PC-9 (cell line): ENCODE measurements around the gene PPP4R1. TPM values are rescaled to one million over a fixed set of nuclear protein-coding genes. Genes with fewer than 3 reads are reported as not detected.

ENCODE experiments used
- BruUV-seq: library from RNA; stranded (reverse); fragments of 400-500 nt; replicated peaks from 2 replicates; lab custom pipeline; 2021; lab: Mats Ljungman, UMichigan
- CTCF ChIA-PET: fragments of 300-600 bp; sonication (Branson Sonifier 250); formaldehyde crosslinking; loops from one replicate; lab custom pipeline; 2022; ENCODE audit warnings: antibody characterized with exemption; lab: Charles Lee
- POLR2A ChIA-PET: fragments of 300-600 bp; sonication (Branson Sonifier 250); formaldehyde crosslinking; loops from one replicate; lab custom pipeline; 2022; ENCODE audit warnings: antibody characterized with exemption; ENCODE audit not compliant: unreplicated experiment; lab: Charles Lee
- DNase-seq, 2 experiments: peaks; one replicate each; pipeline versions ENCODE4 v3.0.0 to v3.0.0-alpha.2; 2015 to 2022; ENCODE audit warnings: mixed read lengths in 1 of 2
- H2AFZ ChIP-seq: fragments of 200-600 bp; sonication (generic); 2 replicates; pipeline ENCODE4 v1.8.1; 2017; ENCODE audit warnings: antibody characterized with exemption
- H3F3A ChIP-seq: fragments of 200-600 bp; sonication (generic); 2 replicates; pipeline ENCODE4 v1.8.1; 2017; ENCODE audit warnings: antibody characterized with exemption, mild to moderate bottlenecking, low read depth; ENCODE audit not compliant: insufficient read depth
- H3K27ac ChIP-seq: fragments of 200-600 bp; sonication (generic); 2 replicates; pipeline ENCODE4 v1.6.1; 2016; ENCODE audit warnings: mixed run types
- H3K27me3 ChIP-seq: fragments of 200-600 bp; sonication (generic); 2 replicates; pipeline ENCODE4 v1.6.1; 2016; ENCODE audit warnings: low read depth, mixed run types; ENCODE audit not compliant: insufficient read depth
- H3K36me3 ChIP-seq: fragments of 200-600 bp; sonication (generic); 2 replicates; pipeline ENCODE4 v1.6.1; 2016; ENCODE audit warnings: low read depth, mixed run types
- H3K4me1 ChIP-seq: fragments of 200-600 bp; sonication (generic); replicated peaks from 2 replicates; pipeline ENCODE4 v1.6.1; 2016; ENCODE audit warnings: mixed run types; ENCODE audit not compliant: insufficient read depth
- H3K4me2 ChIP-seq: fragments of 200-600 bp; sonication (generic); 2 replicates; pipeline ENCODE4 v1.6.1; 2017; ENCODE audit warnings: mixed run types
- H3K4me3 ChIP-seq: fragments of 200-600 bp; sonication (generic); 2 replicates; pipeline ENCODE4 v1.6.1; 2016; ENCODE audit warnings: mixed run types
- H3K79me2 ChIP-seq: fragments of 200-600 bp; sonication (generic); 2 replicates; pipeline ENCODE4 v1.6.1; 2017; ENCODE audit warnings: low read depth, mixed run types
- H3K9me2 ChIP-seq: fragments of 200-600 bp; sonication (generic); 2 replicates; pipeline ENCODE4 v1.8.1; 2017; ENCODE audit warnings: mild to moderate bottlenecking; ENCODE audit not compliant: insufficient read depth
- H3K9me3 ChIP-seq: fragments of 200-600 bp; sonication (generic); 2 replicates; pipeline ENCODE4 v1.8.1; 2016; ENCODE audit warnings: low read depth; ENCODE audit not compliant: insufficient read depth
- H4K20me1 ChIP-seq: fragments of 200-600 bp; sonication (generic); 2 replicates; pipeline ENCODE4 v1.8.1; 2017; ENCODE audit not compliant: insufficient read depth
- CTCF ChIP-seq: fragments of 200-600 bp; sonication (generic); conservative IDR thresholded peaks from 2 replicates; pipeline ENCODE4 v1.6.1; 2017; ENCODE audit warnings: mixed run types, antibody characterized with exemption, mild to moderate bottlenecking, moderate library complexity
- EZH2 ChIP-seq: fragments of 200-600 bp; sonication (generic); IDR thresholded peaks from 2 replicates; pipeline ENCODE4 v1.8.0; 2017; ENCODE audit warnings: antibody characterized with exemption, low read depth
- intact Hi-C: fragments of 100-400 bp; cut with micrococcal nuclease; formaldehyde crosslinking; loops from one replicate; pipeline ENCODE4 v1.10.0; 2022; ENCODE audit not compliant: unreplicated experiment
- total RNA-seq: library from RNA; stranded (reverse); gene quantifications from 2 replicates; pipeline ENCODE4 v1.2.3, GENCODE V29; 2021

Gene PPP4R1
- total RNA-seq, 1 experiment from 2014 or later: 167 TPM

GRCh38 chr18:9562584-9562983 is 51.8 kb downstream of the PPP4R1 start:
- TF ChIP-seq CTCF (no peak), EZH2 (no peak)
- Histone ChIP-seq H3K27me3 (no peaks in the 10 kb centered on the region), H3K9me3 (no peaks in the 10 kb centered on the region), H2AFZ (no peak overlapping the region), H3K36me3 (peaks cover 61% of the 10 kb centered on the region), H3K4me1 (no peaks in the 10 kb centered on the region), H3K9me2 (no peaks in the 10 kb centered on the region), H4K20me1 (peaks cover 3% of the 10 kb centered on the region; the same call in 1 of the 2 replicates), H3K4me3 (no peak overlapping the region), H3F3A (peaks cover 61% of the 10 kb centered on the region), H3K27ac (no peak overlapping the region), H3K79me2 (0 out of 2 replicates have a peak, but pooled peaks cover 12% of the 10 kb centered on the region), H3K4me2 (no peak overlapping the region)
- intact Hi-C loops: no loop called here
- no peak for DNase-seq
- ChIA-PET POLR2A (interaction anchor here (0.6 kb wide), 1 partner anchor 963 kb away, joined by 3 read pairs; the partner anchor contains the start of gene NAPG), CTCF (no interaction called here)
- BruUV-seq: no TSS peak

- Histone ChIP-seq H2AFZ (no peak overlapping the region), H3K27ac (no peak overlapping the region), H3K27me3 (no peaks in the 10 kb centered on the region), H3F3A (peaks cover 61% of the 10 kb centered on the region), H3K79me2 (0 out of 2 replicates have a peak, but pooled peaks cover 11% of the 10 kb centered on the region), H3K4me2 (no peak overlapping the region), H3K36me3 (peaks cover 60% of the 10 kb centered on the region), H3K9me3 (no peaks in the 10 kb centered on the region), H3K4me1 (no peaks in the 10 kb centered on the region), H3K4me3 (no peak overlapping the region), H4K20me1 (peaks cover 3% of the 10 kb centered on the region), H3K9me2 (no peaks in the 10 kb centered on the region)
- ChIA-PET POLR2A (interaction anchor here (0.6 kb wide), 2 partner anchors 11 to 964 kb away, joined by 3 to 4 read pairs; partner anchors contain the start of gene NAPG), CTCF (no interaction called here)
- TF ChIP-seq EZH2 (no peak), CTCF (no peak)
- BruUV-seq: no TSS peak
- intact Hi-C loops: no loop called here
- DNase-seq: no peak
These were observed 52.6 kb downstream of the PPP4R1 start for GRCh38 chr18:9561759-9562158.

- no peak overlapping the region for H2AFZ ChIP-seq
- no peaks in the 10 kb centered on the region for H3K9me2 ChIP-seq
- no peak overlapping the region for H3K4me2 ChIP-seq
- no peaks in the 10 kb centered on the region; the same call in none of the 2 replicates for H4K20me1 ChIP-seq
- no peak for DNase-seq
- BruUV-seq: no TSS peak
- intact Hi-C loops: no loop called here
- H3K36me3 ChIP-seq: peaks cover 67% of the 10 kb centered on the region
- 0 out of 2 replicates have a peak, but pooled peaks cover 8% of the 10 kb centered on the region for H3K79me2 ChIP-seq
- POLR2A ChIA-PET: no interaction called here
- TF ChIP-seq EZH2 (no peak), CTCF (no peak)
- H3K9me3 ChIP-seq: no peaks in the 10 kb centered on the region
- H3K27me3 ChIP-seq: no peaks in the 10 kb centered on the region
- H3K4me1 ChIP-seq: no peaks in the 10 kb centered on the region
- CTCF ChIA-PET: no interaction called here
- H3F3A ChIP-seq: peaks cover 54% of the 10 kb centered on the region
- H3K27ac ChIP-seq: no peak overlapping the region
- no peak overlapping the region for H3K4me3 ChIP-seq
These were observed 55.1 kb downstream of the PPP4R1 start for GRCh38 chr18:9559253-9559652.
